ENCODE results near the gene HOXC13. TPM values are rescaled to one million over a fixed set of nuclear protein-coding genes. Genes with fewer than 3 reads are reported as not detected.

The HOXC13 gene
- total and polyA plus RNA-seq, 8 donors: not detected

GRCh38 chr12:53994264-53995001 is 55.8 kb downstream of the HOXC13 start:
- Histone ChIP-seq H3K4me1 (peaks cover 11 to 27% of the 10 kb centered on the region in 2 donors), H3K27me3 (peaks cover 100% of the 10 kb centered on the region in 2 donors), H3K9me3 (no peaks in the 10 kb centered on the region), H3K27ac (no peak overlapping the region), H3K4me3 (no peak overlapping the region), H3K36me3 (no peaks in the 10 kb centered on the region)
- ATAC-seq (no peak), DNase-seq (no peak)
- TF ChIP-seq, protein P1, sequence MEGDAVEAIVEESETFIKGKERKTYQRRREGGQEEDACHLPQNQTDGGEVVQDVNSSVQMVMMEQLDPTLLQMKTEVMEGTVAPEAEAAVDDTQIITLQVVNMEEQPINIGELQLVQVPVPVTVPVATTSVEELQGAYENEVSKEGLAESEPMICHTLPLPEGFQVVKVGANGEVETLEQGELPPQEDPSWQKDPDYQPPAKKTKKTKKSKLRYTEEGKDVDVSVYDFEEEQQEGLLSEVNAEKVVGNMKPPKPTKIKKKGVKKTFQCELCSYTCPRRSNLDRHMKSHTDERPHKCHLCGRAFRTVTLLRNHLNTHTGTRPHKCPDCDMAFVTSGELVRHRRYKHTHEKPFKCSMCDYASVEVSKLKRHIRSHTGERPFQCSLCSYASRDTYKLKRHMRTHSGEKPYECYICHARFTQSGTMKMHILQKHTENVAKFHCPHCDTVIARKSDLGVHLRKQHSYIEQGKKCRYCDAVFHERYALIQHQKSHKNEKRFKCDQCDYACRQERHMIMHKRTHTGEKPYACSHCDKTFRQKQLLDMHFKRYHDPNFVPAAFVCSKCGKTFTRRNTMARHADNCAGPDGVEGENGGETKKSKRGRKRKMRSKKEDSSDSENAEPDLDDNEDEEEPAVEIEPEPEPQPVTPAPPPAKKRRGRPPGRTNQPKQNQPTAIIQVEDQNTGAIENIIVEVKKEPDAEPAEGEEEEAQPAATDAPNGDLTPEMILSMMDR (IDR thresholded peaks at IDR 0.05): no peak
- intact Hi-C loops (cut with DNase I): no loop called here

DNA sequence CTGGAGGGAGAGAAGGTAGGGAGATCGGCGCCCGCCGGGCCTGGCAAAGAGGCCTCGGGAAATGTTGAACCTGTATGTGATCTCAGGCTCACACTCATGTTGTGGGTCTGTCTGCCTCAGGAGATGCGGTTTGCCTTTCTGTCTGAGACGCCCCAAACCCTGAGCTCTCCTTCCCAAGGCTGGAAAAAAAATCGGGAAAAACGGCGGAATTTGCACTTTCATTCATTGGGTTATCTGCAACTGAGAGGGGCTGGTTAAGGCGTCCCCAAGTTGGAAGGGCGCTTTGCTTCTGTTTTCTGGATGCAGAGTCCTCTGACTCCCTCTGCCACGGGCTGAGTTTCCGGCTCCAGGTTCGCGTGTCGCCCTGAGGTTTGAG is 56.4 kb downstream of the HOXC13 start:
- no peaks in the 10 kb centered on the region for H3K9me3 ChIP-seq
- peaks cover 100% of the 10 kb centered on the region in 2 donors for H3K27me3 ChIP-seq
- TF ChIP-seq, protein P1 (IDR thresholded peaks at IDR 0.05): no peak
- peaks cover 12 to 26% of the 10 kb centered on the region in 2 donors for H3K4me1 ChIP-seq
- no peak for ATAC-seq
- H3K36me3 ChIP-seq: no peaks in the 10 kb centered on the region
- no peak overlapping the region for H3K27ac ChIP-seq
- H3K4me3 ChIP-seq: peak overlapping the region in 1 of 2 donors; percentile 41
- no peak for DNase-seq
- intact Hi-C loops (cut with DNase I): no loop called here

- ATAC-seq (peak; percentile 57), DNase-seq (peak in 2 of 4 donors; percentile 46 to 71)
- Histone ChIP-seq H3K27ac (no peak overlapping the region), H3K36me3 (no peaks in the 10 kb centered on the region), H3K9me3 (no peaks in the 10 kb centered on the region), H3K4me1 (peaks cover 17 to 33% of the 10 kb centered on the region in 2 donors), H3K27me3 (peaks cover 100% of the 10 kb centered on the region in 2 donors), H3K4me3 (peak overlapping the region; percentile 24 to 41)
- intact Hi-C loops (cut with DNase I): no loop called here
- TF ChIP-seq, protein P1 (IDR thresholded peaks at IDR 0.05): no peak
These were observed 57.0 kb downstream of the HOXC13 start for GRCh38 chr12:53995378-53996239.

Small RNA genes within 50 kb of the gene (microRNA-seq; reads per million reads assigned to microRNA genes)
- gene MIR196A2: 1.4 to 3.5 reads per million in 2 donors

Other genes starting within 250 kb of the HOXC13 start
- 100 to 1,000 TPM in 1 of 2 donors, 10 to 100 TPM in 1; 74.8 to 186 TPM for gene CALCOCO1, start 211.4 kb upstream of the HOXC13 start, total RNA-seq
- 100 to 1,000 TPM; 112 to 161 (median 134) TPM for gene CALCOCO1, start 211.4 kb upstream of the HOXC13 start, polyA plus RNA-seq (ENCODE audit: insufficient read length in 6 of 6)
- gene CISTR, start 186.9 kb upstream of the HOXC13 start, total RNA-seq: not detected
- not detected for gene CISTR, start 186.9 kb upstream of the HOXC13 start, polyA plus RNA-seq (ENCODE audit: insufficient read length in 6 of 6)
- gene HOXC12, start 16.1 kb downstream of the HOXC13 start, total RNA-seq: not detected
- not detected for gene HOXC12, start 16.1 kb downstream of the HOXC13 start, polyA plus RNA-seq (ENCODE audit: insufficient read length in 6 of 6)
- gene HOXC11, start 34.3 kb downstream of the HOXC13 start, total RNA-seq: not detected
- not detected for gene HOXC11, start 34.3 kb downstream of the HOXC13 start, polyA plus RNA-seq (ENCODE audit: insufficient read length in 6 of 6)
- gene HOTAIR, start 36.1 kb downstream of the HOXC13 start, total RNA-seq: not detected
- gene HOTAIR, start 36.1 kb downstream of the HOXC13 start, polyA plus RNA-seq (ENCODE audit: insufficient read length in 6 of 6): not detected
- gene HOXC10, start 46.3 kb downstream of the HOXC13 start, total RNA-seq: not detected
- under 1 TPM in 5 of 6 donors, not detected in 1; 0.15 to 0.52 (median 0.31) TPM for gene HOXC10, start 46.3 kb downstream of the HOXC13 start, polyA plus RNA-seq (ENCODE audit: insufficient read length in 6 of 6)
- gene HOXC9, start 61.3 kb downstream of the HOXC13 start, total RNA-seq: under 1 TPM in 1 of 2 donors, not detected in 1; 0.32 TPM
- under 1 TPM; 0.30 to 0.91 (median 0.59) TPM for gene HOXC9, start 61.3 kb downstream of the HOXC13 start, polyA plus RNA-seq (ENCODE audit: insufficient read length in 6 of 6)
- gene HOXC8, start 70.2 kb downstream of the HOXC13 start, total RNA-seq: under 1 TPM in 1 of 2 donors, not detected in 1; 0.12 TPM
- gene HOXC8, start 70.2 kb downstream of the HOXC13 start, polyA plus RNA-seq (ENCODE audit: insufficient read length in 6 of 6): under 1 TPM; 0.09 to 0.34 (median 0.13) TPM
- gene HOXC6, start 89.6 kb downstream of the HOXC13 start, total RNA-seq: under 1 TPM; 0.93 to 0.97 TPM
- 1 to 10 TPM; 1.7 to 3.2 (median 2.5) TPM for gene HOXC6, start 89.6 kb downstream of the HOXC13 start, polyA plus RNA-seq (ENCODE audit: insufficient read length in 6 of 6)
- under 1 TPM; 0.18 to 0.32 TPM for gene HOXC5, start 94.2 kb downstream of the HOXC13 start, total RNA-seq
- under 1 TPM; 0.11 to 0.38 (median 0.28) TPM for gene HOXC5, start 94.2 kb downstream of the HOXC13 start, polyA plus RNA-seq (ENCODE audit: insufficient read length in 6 of 6)
- gene HOXC4, start 115.0 kb downstream of the HOXC13 start, total RNA-seq: under 1 TPM; 0.68 to 0.99 TPM
- gene HOXC4, start 115.0 kb downstream of the HOXC13 start, polyA plus RNA-seq (ENCODE audit: insufficient read length in 6 of 6): 1 to 10 TPM; 3.3 to 5.2 (median 4.6) TPM

Data from left lung (tissue), 10 donors.